Endothelial cell of umbilical vein (primary cell): Measurements from ENCODE around the gene SCYGR4. TPM values are rescaled to one million over a fixed set of nuclear protein-coding genes. Genes with fewer than 3 reads are reported as not detected.

Experiments used
- BruUV-seq: library from RNA; stranded (reverse); fragments of 400-500 nt; replicated peaks from 2 replicates; lab custom pipeline; 2021; lab: Mats Ljungman, UMichigan
- CTCF ChIA-PET: fragments of 300-600, 350-600 bp; sonication (Branson Sonifier 250); formaldehyde crosslinking; loops from one replicate; lab custom pipeline; 2021; ENCODE audit warnings: antibody characterized with exemption, inconsistent platforms; lab: Charles Lee
- POLR2A ChIA-PET: fragments of 300-600, 350-600 bp; sonication (Branson Sonifier 250); formaldehyde crosslinking; loops from one replicate; lab custom pipeline; 2021; ENCODE audit warnings: antibody characterized with exemption, inconsistent platforms; lab: Charles Lee
- DNase-seq: peaks from one replicate; pipeline ENCODE4 v3.0.0-alpha.2; 2011; ENCODE audit warnings: low read depth, low spot score
- FAIRE-seq: peaks from 2 replicates; lab custom pipeline; 2011; peaks lifted over from hg19 to GRCh38; lab: Jason Lieb, UNC
- H2AFZ ChIP-seq: 2 replicates; pipeline ENCODE4 v1.6.0; 2012; ENCODE audit warnings: low read depth, low read length, control low read depth, inconsistent platforms
- H3K27ac ChIP-seq: 2 replicates; pipeline ENCODE4 v1.5.1; 2011; ENCODE audit warnings: low read depth, mild to moderate bottlenecking, control low read depth, low read length, moderate library complexity; ENCODE audit not compliant: insufficient read depth
- H3K27me3 ChIP-seq, 2 experiments: 2 replicates each; pipeline versions ENCODE4 v1.6.0 to v1.6.1; 2011; ENCODE audit warnings: low read length in 2 of 2, mixed read lengths in 1 of 2; ENCODE audit not compliant: control insufficient read depth in 2 of 2, insufficient read depth in 2 of 2
- H3K36me3 ChIP-seq, 2 experiments: 2 replicates in 1 of 2; 3 replicates in 1 of 2; pipeline ENCODE4 v1.5.1; 2011; ENCODE audit warnings: low read length in 2 of 2, mild to moderate bottlenecking in 1 of 2, moderate library complexity in 1 of 2; ENCODE audit not compliant: control insufficient read depth in 2 of 2, insufficient read depth in 2 of 2; ENCODE audit errors: extremely low read depth in 1 of 2
- H3K4me1 ChIP-seq: 3 replicates; pipeline ENCODE4 v1.5.1; 2011; ENCODE audit warnings: mild to moderate bottlenecking, low read length; ENCODE audit not compliant: control insufficient read depth, insufficient read depth; ENCODE audit errors: extremely low read depth
- H3K4me2 ChIP-seq: 2 replicates; pipeline ENCODE4 v1.6.1; 2011; ENCODE audit warnings: low read length, control low read depth, mixed read lengths; ENCODE audit not compliant: insufficient read depth
- H3K4me3 ChIP-seq, 3 experiments: fragments of 200-600 bp in 1 of 3; sonication (generic), shearing (Covaris generic) in 1 of 3; replicated peaks in 1 of 3; 2 replicates each; pipeline ENCODE4 v1.5.1; 2011 to 2016; ENCODE audit warnings: control low read depth in 3 of 3, low read length in 3 of 3, mild to moderate bottlenecking in 2 of 3, inconsistent platforms in 1 of 3, low read depth in 1 of 3, moderate library complexity in 1 of 3; ENCODE audit not compliant: insufficient read depth in 1 of 3
- H3K79me2 ChIP-seq: 2 replicates; pipeline ENCODE4 v1.6.0; 2012; ENCODE audit warnings: low read length, inconsistent platforms; ENCODE audit not compliant: control insufficient read depth, insufficient read depth
- H3K9ac ChIP-seq: replicated peaks from 2 replicates; pipeline ENCODE3; 2011; ENCODE audit warnings: low read length, control low read depth; ENCODE audit not compliant: insufficient read depth; ENCODE audit errors: extremely low read depth
- H3K9me1 ChIP-seq: replicated peaks from 3 replicates; pipeline ENCODE4 v1.6.0; 2011; ENCODE audit warnings: mild to moderate bottlenecking, low read length; ENCODE audit not compliant: control insufficient read depth, insufficient read depth; ENCODE audit errors: extremely low read depth
- H3K9me3 ChIP-seq: replicated peaks from 2 replicates; pipeline ENCODE4 v1.5.1; 2012; ENCODE audit warnings: low read length, inconsistent platforms; ENCODE audit not compliant: control insufficient read depth, insufficient read depth
- H4K20me1 ChIP-seq: replicated peaks from 2 replicates; pipeline ENCODE3; 2011; ENCODE audit warnings: mild to moderate bottlenecking, low read length; ENCODE audit not compliant: control insufficient read depth, insufficient read depth; ENCODE audit errors: extremely low read depth
- CTCF ChIP-seq, 2 donors: IDR thresholded peaks; 1 replicate in 1 of 2; 2 replicates in 1 of 2; pipeline ENCODE4 v1.5.1; 2011; ENCODE audit warnings: low read length in 2 of 2, mild to moderate bottlenecking in 2 of 2, moderate library complexity in 2 of 2, control low read depth in 1 of 2, inconsistent platforms in 1 of 2, low read depth in 1 of 2; ENCODE audit not compliant: insufficient read depth in 1 of 2; ENCODE audit errors: extremely low read depth in 1 of 2
- EZH2 ChIP-seq: IDR thresholded peaks from 2 replicates; pipeline ENCODE4 v1.6.1; 2012; ENCODE audit warnings: borderline replicate concordance, low read depth, mild to moderate bottlenecking, moderate library complexity, low read length, inconsistent platforms; ENCODE audit not compliant: severe bottlenecking
- FOS ChIP-seq: IDR thresholded peaks from 2 replicates; pipeline ENCODE4 v1.6.1; 2011; ENCODE audit warnings: mild to moderate bottlenecking, low read length, moderate library complexity, borderline replicate concordance; ENCODE audit not compliant: insufficient read depth
- GATA2 ChIP-seq: IDR thresholded peaks from 2 replicates; pipeline ENCODE4 v1.7.0; 2011; ENCODE audit warnings: low read depth, mild to moderate bottlenecking, moderate library complexity, mixed read lengths, low read length; ENCODE audit not compliant: insufficient read length, insufficient read depth
- JUN ChIP-seq: IDR thresholded peaks from 2 replicates; pipeline ENCODE4 v1.6.1; 2011; ENCODE audit warnings: borderline replicate concordance, low read depth; ENCODE audit not compliant: insufficient read length, insufficient read depth
- MAX ChIP-seq: IDR thresholded peaks from 2 replicates; pipeline ENCODE4 v1.6.1; 2011; ENCODE audit not compliant: insufficient read depth, insufficient read length
- MYC ChIP-seq: IDR thresholded peaks from one replicate; pipeline ENCODE4 v1.6.1; 2011; ENCODE audit warnings: mild to moderate bottlenecking, low read depth, low read length
- POLR2A ChIP-seq: IDR thresholded peaks from 2 replicates; pipeline ENCODE4 v1.6.1; 2012; ENCODE audit warnings: low read depth, mild to moderate bottlenecking, control low read depth, low read length
- POLR2AphosphoS5 ChIP-seq: IDR thresholded peaks from 2 replicates; pipeline ENCODE4 v1.6.1; 2012; ENCODE audit warnings: low read depth, mild to moderate bottlenecking, control low read depth, low read length, moderate library complexity; ENCODE audit not compliant: insufficient read depth
- dilution Hi-C: fragments of 300-500 bp; cut with MboI; formaldehyde crosslinking; loops from one replicate; pipeline ENCODE4 v1.15.0; 2019; ENCODE audit warnings: low sequenced_read_pairs; ENCODE audit not compliant: extremely low pct_ligation_motif_present
- intact Hi-C: fragments of 100-400 bp; cut with micrococcal nuclease; formaldehyde crosslinking; loops from one replicate; pipeline ENCODE4 v1.10.0; 2022
- polyA plus RNA-seq, 4 experiments: library from polyadenylated mRNA; depleted of rRNA in 3 of 4; stranded (reverse) in 3 of 4; unstranded in 1 of 4; fragments of >200 nt; gene quantifications; 2 replicates each; pipeline versions ENCODE4 v1.2.1 to v1.2.3, GENCODE V29; 2011 to 2012; ENCODE audit warnings: missing spikeins in 1 of 4
- total RNA-seq: library from RNA; stranded (reverse); gene quantifications from 2 replicates; pipeline ENCODE4 v1.2.3, GENCODE V29; 2021

The SCYGR4 gene
- total and polyA plus RNA-seq, 2 donors (not counting 3 experiments of a cell fraction or from before 2014, with no cell fraction given), result not detected

GRCh38 chr2:227626580-227627151 is 9.4 kb downstream of the SCYGR4 start:
- dilution Hi-C loops, result no loop called here
- Histone ChIP-seq H3K36me3 (no peaks in the 10 kb centered on the region), H3K79me2 (no peaks in the 10 kb centered on the region), H3K4me1 (no peaks in the 10 kb centered on the region), H3K4me2 (no peak overlapping the region), H3K27ac (no peak overlapping the region), H3K4me3 (no peak overlapping the region), H3K9me3 (no peaks in the 10 kb centered on the region), H4K20me1 (no peaks in the 10 kb centered on the region), H3K9me1 (no peaks in the 10 kb centered on the region), H3K9ac (no peak overlapping the region), H3K27me3 (peaks cover 2 to 3% of the 10 kb centered on the region in 2 experiments), H2AFZ (no peak overlapping the region)
- no peak for TF ChIP-seq JUN
- TF ChIP-seq POLR2A, result no peak
- TF ChIP-seq POLR2AphosphoS5, result no peak
- TF ChIP-seq CTCF (IDR thresholded peaks at IDR 0.05; ENCODE audit: extremely low read depth in 1 of 2, insufficient read depth in 1 of 2, low read depth in 1 of 2, low read length in 2 of 2), result no peak
- TF ChIP-seq MYC, result no peak
- TF ChIP-seq GATA2, result no peak
- TF ChIP-seq FOS, result no peak
- no peak for TF ChIP-seq MAX
- TF ChIP-seq EZH2, result no peak
- ChIA-PET CTCF (no interaction called here), POLR2A (no interaction called here)
- intact Hi-C loops, result no loop called here
- no TSS peak for BruUV-seq
- FAIRE-seq (no peak), DNase-seq (no peak)
